Measurements from ENCODE around the gene MTERF2. TPM values are rescaled to one million over a fixed set of nuclear protein-coding genes. Genes with fewer than 3 reads are reported as not detected.
A peak's percentile ranks its signal among the peaks of the same experiment; 100 is the strongest.
"Not testable (repeated sequence)": the region's sequence is repeated elsewhere in the genome, so short reads cannot be mapped to it uniquely, and the experiment has no call there.

The MTERF2 gene
- total RNA-seq, 2 experiments from 2014 or later = 6.8 to 7.9 TPM

- ATAC-seq (ENCODE audit: low read depth) (no peak), DNase-seq (no peak)
- peaks cover 3% of the 10 kb centered on the region for H3K4me1 Mint-ChIP-seq
- peaks cover 4% of the 10 kb centered on the region for H3K36me3 Mint-ChIP-seq
- POLR2A ChIA-PET = no interaction called here
- H3K27me3 Mint-ChIP-seq = no peaks in the 10 kb centered on the region
- H3K9me3 Mint-ChIP-seq = no peaks in the 10 kb centered on the region
- H3K4me3 Mint-ChIP-seq = no peak overlapping the region
- no peak overlapping the region for H3K27ac Mint-ChIP-seq
These were observed 25.9 kb upstream of the MTERF2 start for GRCh38 chr12:107012736-107013425.

- DNase-seq = no peak
- Mint-ChIP-seq H3K36me3 (peaks cover 2% of the 10 kb centered on the region), H3K4me1 (peaks cover 3% of the 10 kb centered on the region), H3K4me3 (no peak overlapping the region), H3K27ac (no peak overlapping the region), H3K27me3 (no peaks in the 10 kb centered on the region), H3K9me3 (no peaks in the 10 kb centered on the region)
- ATAC-seq (ENCODE audit: low read depth) = no peak
- POLR2A ChIA-PET = no interaction called here
These were observed 24.6 kb upstream of the MTERF2 start for GRCh38 chr12:107011519-107011918.

GRCh38 chr12:107007411-107007810 is 20.5 kb upstream of the MTERF2 start:
- POLR2A ChIA-PET = no interaction called here
- Mint-ChIP-seq H3K27me3 (no peaks in the 10 kb centered on the region), H3K27ac (no peak overlapping the region), H3K4me3 (no peak overlapping the region), H3K9me3 (no peaks in the 10 kb centered on the region), H3K4me1 (no peaks in the 10 kb centered on the region), H3K36me3 (peaks cover 5% of the 10 kb centered on the region)
- DNase-seq = no peak
- no peak for ATAC-seq (ENCODE audit: low read depth)

- H3K4me1 Mint-ChIP-seq; H3K4me3 Mint-ChIP-seq; ATAC-seq (ENCODE audit: low read depth); H3K27ac Mint-ChIP-seq; H3K36me3 Mint-ChIP-seq; H3K9me3 Mint-ChIP-seq; H3K27me3 Mint-ChIP-seq; DNase-seq; POLR2A ChIA-PET: not testable (repeated sequence)
These were observed 15.7 kb upstream of the MTERF2 start for GRCh38 chr12:107002665-107003064.

GRCh38 chr12:106999446-106999845 is 12.5 kb upstream of the MTERF2 start:
- no peaks in the 10 kb centered on the region for H3K9me3 Mint-ChIP-seq

GRCh38 chr12:106997916-106998315 is 11.0 kb upstream of the MTERF2 start:
- Mint-ChIP-seq H3K4me3 (no peak overlapping the region), H3K27ac (no peak overlapping the region), H3K27me3 (no peaks in the 10 kb centered on the region), H3K9me3 (no peaks in the 10 kb centered on the region), H3K4me1 (peaks cover 1% of the 10 kb centered on the region), H3K36me3 (peaks cover 9% of the 10 kb centered on the region)
- DNase-seq (no peak), ATAC-seq (ENCODE audit: low read depth) (no peak)
- POLR2A ChIA-PET = no interaction called here

More at GRCh38 chr12:106999446-106999845, 12.5 kb upstream of the MTERF2 start:
- Mint-ChIP-seq H3K27ac (no peak overlapping the region), H3K4me3 (no peak overlapping the region), H3K36me3 (peaks cover 9% of the 10 kb centered on the region), H3K27me3 (no peaks in the 10 kb centered on the region), H3K4me1 (peaks cover 1% of the 10 kb centered on the region)
- POLR2A ChIA-PET = no interaction called here
- no peak for ATAC-seq (ENCODE audit: low read depth)
- DNase-seq = no peak

GRCh38 chr12:106996102-106996501 is 9.2 kb upstream of the MTERF2 start:
- POLR2A ChIA-PET; H3K36me3 Mint-ChIP-seq; H3K4me1 Mint-ChIP-seq; H3K9me3 Mint-ChIP-seq; H3K4me3 Mint-ChIP-seq; DNase-seq; H3K27ac Mint-ChIP-seq; H3K27me3 Mint-ChIP-seq; ATAC-seq (ENCODE audit: low read depth): not testable (repeated sequence)

GRCh38 chr12:106994579-106995220 is 7.8 kb upstream of the MTERF2 start:
- POLR2A ChIA-PET = no interaction called here
- peaks cover 6% of the 10 kb centered on the region for H3K36me3 Mint-ChIP-seq
- ATAC-seq (ENCODE audit: low read depth) (no peak), DNase-seq (no peak)
- H3K4me3 Mint-ChIP-seq = no peak overlapping the region
- no peak overlapping the region for H3K27ac Mint-ChIP-seq
- H3K27me3 Mint-ChIP-seq = no peaks in the 10 kb centered on the region
- no peaks in the 10 kb centered on the region for H3K9me3 Mint-ChIP-seq
- H3K4me1 Mint-ChIP-seq = no peaks in the 10 kb centered on the region

GRCh38 chr12:106987846-106988245 is 900 bp upstream of the MTERF2 start:
- H3K9me3 Mint-ChIP-seq = no peaks in the 10 kb centered on the region
- H3K4me3 Mint-ChIP-seq = peak overlapping the region; percentile 90
- peaks cover 24% of the 10 kb centered on the region for H3K4me1 Mint-ChIP-seq
- H3K36me3 Mint-ChIP-seq = peaks cover 21% of the 10 kb centered on the region
- ATAC-seq (ENCODE audit: low read depth) = no peak
- POLR2A ChIA-PET = interaction anchor here (2.1 kb wide), 1 partner anchor 32 kb away, joined by 11 read pairs; the partner anchor contains the start of gene TMEM263
- no peak for DNase-seq
- no peak overlapping the region for H3K27ac Mint-ChIP-seq
- H3K27me3 Mint-ChIP-seq = no peaks in the 10 kb centered on the region

- POLR2A ChIA-PET = interaction anchor here (2.1 kb wide), 1 partner anchor 30 kb away, joined by 11 read pairs; the partner anchor contains the start of gene TMEM263
- Mint-ChIP-seq H3K4me1 (peaks cover 24% of the 10 kb centered on the region), H3K36me3 (peaks cover 21% of the 10 kb centered on the region), H3K9me3 (no peaks in the 10 kb centered on the region), H3K4me3 (peak overlapping the region; percentile 90), H3K27ac (no peak overlapping the region), H3K27me3 (no peaks in the 10 kb centered on the region)
- no peak for ATAC-seq (ENCODE audit: low read depth)
- DNase-seq = no peak
These were observed 811 bp downstream of the MTERF2 start for GRCh38 chr12:106986135-106986534.

GRCh38 chr12:106985479-106985878 is 1.5 kb downstream of the MTERF2 start:
- POLR2A ChIA-PET = no interaction called here
- Mint-ChIP-seq H3K4me3 (peak overlapping the region; percentile 20), H3K27me3 (no peaks in the 10 kb centered on the region), H3K9me3 (no peaks in the 10 kb centered on the region), H3K36me3 (peaks cover 21% of the 10 kb centered on the region), H3K27ac (no peak overlapping the region), H3K4me1 (peaks cover 24% of the 10 kb centered on the region)
- DNase-seq = no peak
- no peak for ATAC-seq (ENCODE audit: low read depth)

- Mint-ChIP-seq H3K36me3 (peaks cover 21% of the 10 kb centered on the region), H3K27me3 (no peaks in the 10 kb centered on the region), H3K4me3 (no peak overlapping the region), H3K4me1 (peaks cover 24% of the 10 kb centered on the region), H3K27ac (no peak overlapping the region), H3K9me3 (no peaks in the 10 kb centered on the region)
- DNase-seq = no peak
- POLR2A ChIA-PET = no interaction called here
- no peak for ATAC-seq (ENCODE audit: low read depth)
These were observed 2.3 kb downstream of the MTERF2 start for GRCh38 chr12:106984588-106985137.

- POLR2A ChIA-PET = no interaction called here
- Mint-ChIP-seq H3K27me3 (no peaks in the 10 kb centered on the region), H3K9me3 (no peaks in the 10 kb centered on the region), H3K27ac (no peak overlapping the region), H3K4me1 (peaks cover 22% of the 10 kb centered on the region), H3K36me3 (peaks cover 30% of the 10 kb centered on the region), H3K4me3 (no peak overlapping the region)
- ATAC-seq (ENCODE audit: low read depth) (no peak), DNase-seq (no peak)
These were observed 4.7 kb downstream of the MTERF2 start for GRCh38 chr12:106982229-106982628.

GRCh38 chr12:106981788-106982187 is 5.2 kb downstream of the MTERF2 start:
- no peak for DNase-seq
- POLR2A ChIA-PET = no interaction called here

More at GRCh38 chr12:106981788-106982187, 5.2 kb downstream of the MTERF2 start:
- H3K36me3 Mint-ChIP-seq = peaks cover 30% of the 10 kb centered on the region
- H3K4me1 Mint-ChIP-seq = peaks cover 22% of the 10 kb centered on the region
- no peak for ATAC-seq (ENCODE audit: low read depth)
- H3K4me3 Mint-ChIP-seq = no peak overlapping the region
- no peak overlapping the region for H3K27ac Mint-ChIP-seq
- H3K9me3 Mint-ChIP-seq = no peaks in the 10 kb centered on the region
- H3K27me3 Mint-ChIP-seq = no peaks in the 10 kb centered on the region
